Measurements from ENCODE around the gene TSHZ2.

The TSHZ2 gene

DNA sequence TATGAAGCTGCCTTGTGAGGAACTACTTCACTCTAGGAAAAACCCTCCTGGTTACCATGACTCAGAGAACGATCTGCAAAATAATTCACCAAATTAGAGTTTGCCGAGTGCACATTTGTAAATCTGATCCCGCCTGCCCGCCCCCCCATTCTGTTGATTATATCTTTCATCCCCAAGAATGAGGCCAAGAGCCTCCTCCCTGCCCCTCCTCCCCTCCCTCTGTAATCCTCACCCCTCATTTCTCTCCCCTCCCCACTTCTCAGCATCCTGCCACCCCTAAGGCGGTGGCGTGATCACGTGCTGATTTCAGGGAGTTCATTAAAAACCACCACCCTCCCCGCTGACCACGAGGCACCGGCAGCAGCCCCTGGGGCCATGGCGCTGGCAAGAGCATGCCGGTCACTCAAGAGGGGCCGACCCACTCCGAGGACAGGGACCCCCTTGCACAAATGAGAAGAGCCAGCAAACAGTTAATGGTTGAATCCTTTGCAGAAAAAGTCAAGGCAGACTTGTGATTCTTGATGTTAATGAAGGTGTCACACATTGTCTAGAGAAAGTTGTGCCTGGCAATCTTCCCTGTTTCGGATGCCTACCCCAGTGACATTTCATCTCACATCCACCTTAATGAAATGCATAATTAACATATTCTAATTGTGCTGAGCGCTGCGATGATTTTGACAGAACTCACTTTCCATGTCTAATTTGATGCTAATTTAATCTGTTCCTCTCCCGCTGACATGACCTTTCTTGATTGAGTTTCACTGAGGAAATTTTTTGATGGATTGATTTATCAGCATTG, 373.6 kb downstream of the TSHZ2 start:
- TF ChIP-seq CTCF (IDR thresholded peaks at IDR 0.05; ENCODE audit: insufficient read depth, low read length, missing control alignments): no peak
- no peak for DNase-seq (ENCODE audit: low read depth, low spot score)
- no peak overlapping the region for H3K4me3 ChIP-seq (ENCODE audit: low read depth, low read length)
- CTCF ChIA-PET: no interaction called here
- POLR2A ChIA-PET: no interaction called here

DNA sequence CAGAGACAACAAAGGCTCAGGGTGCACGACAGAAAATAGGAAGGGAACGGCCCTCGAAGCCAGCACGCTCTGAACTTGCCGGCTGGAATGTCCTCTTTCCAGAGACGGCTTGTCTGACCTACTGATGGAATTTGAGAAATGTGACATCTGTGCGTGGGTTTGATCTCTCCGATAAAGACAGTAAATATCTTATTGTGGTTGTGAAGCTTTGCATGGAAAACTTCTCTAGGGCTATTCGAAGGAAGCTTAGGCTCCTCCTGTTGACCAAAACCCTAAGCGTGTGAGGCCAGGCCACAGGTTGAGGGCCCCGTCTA, 374.1 kb downstream of the TSHZ2 start:
- POLR2A ChIA-PET: no interaction called here
- CTCF ChIA-PET: no interaction called here
- no peak for TF ChIP-seq CTCF (IDR thresholded peaks at IDR 0.05; ENCODE audit: insufficient read depth, low read length, missing control alignments)
- no peak for DNase-seq (ENCODE audit: low read depth, low spot score)
- no peak overlapping the region for H3K4me3 ChIP-seq (ENCODE audit: low read depth, low read length)

DNA sequence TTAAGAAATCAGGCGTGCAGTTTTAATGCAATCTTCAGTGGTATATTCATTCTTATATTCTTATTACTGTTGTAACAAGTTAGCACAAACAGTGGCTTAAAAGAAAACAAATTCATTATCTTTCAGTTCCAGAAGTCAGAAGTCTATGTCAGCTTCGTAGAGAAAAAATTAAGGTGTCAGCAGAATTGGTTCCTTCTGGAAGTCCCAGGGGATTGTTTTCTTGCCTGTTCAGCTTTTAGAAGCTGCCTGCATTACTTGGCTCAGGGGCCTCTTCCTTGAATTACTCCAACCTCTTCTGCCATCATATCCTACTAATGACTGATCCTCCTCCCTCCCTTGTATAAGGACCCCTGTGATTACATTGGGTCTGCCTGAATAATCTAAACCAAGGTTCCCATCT, 377.6 kb downstream of the TSHZ2 start:
- H3K4me3 ChIP-seq (ENCODE audit: low read depth, low read length): no peak overlapping the region
- TF ChIP-seq CTCF (IDR thresholded peaks at IDR 0.05; ENCODE audit: insufficient read depth, low read length, missing control alignments): no peak
- POLR2A ChIA-PET: no interaction called here
- CTCF ChIA-PET: no interaction called here
- no peak for DNase-seq (ENCODE audit: low read depth, low spot score)

GRCh38 chr20:53352727-53353440, 380.7 kb downstream of the TSHZ2 start:
- DNase-seq (ENCODE audit: low read depth, low spot score): no peak
- POLR2A ChIA-PET: no interaction called here
- H3K4me3 ChIP-seq (ENCODE audit: low read depth, low read length): no peak overlapping the region
- no peak for TF ChIP-seq CTCF (IDR thresholded peaks at IDR 0.05; ENCODE audit: insufficient read depth, low read length, missing control alignments)
- CTCF ChIA-PET: no interaction called here

GRCh38 chr20:53354314-53354713, 382.2 kb downstream of the TSHZ2 start:
- no peak overlapping the region for H3K4me3 ChIP-seq (ENCODE audit: low read depth, low read length)
- DNase-seq (ENCODE audit: low read depth, low spot score): no peak
- no peak for TF ChIP-seq CTCF (IDR thresholded peaks at IDR 0.05; ENCODE audit: insufficient read depth, low read length, missing control alignments)
- CTCF ChIA-PET: no interaction called here
- POLR2A ChIA-PET: no interaction called here

GRCh38 chr20:53355790-53356189, 383.6 kb downstream of the TSHZ2 start:
- no peak overlapping the region for H3K4me3 ChIP-seq (ENCODE audit: low read depth, low read length)
- POLR2A ChIA-PET: no interaction called here
- CTCF ChIA-PET: no interaction called here
- no peak for DNase-seq (ENCODE audit: low read depth, low spot score)
- TF ChIP-seq CTCF (IDR thresholded peaks at IDR 0.05; ENCODE audit: insufficient read depth, low read length, missing control alignments): no peak

All from AG04449 (cell line).